ENCODE measurements around the gene ESRRB.

Gene ESRRB

GRCh38 chr14:76537906-76538647 is 162.1 kb downstream of the ESRRB start:
- DNase-seq (ENCODE audit: extremely low spot score), result no peak
- ChIA-PET CTCF (no interaction called here), POLR2A (no interaction called here)
- no peak for TF ChIP-seq CTCF (IDR thresholded peaks at IDR 0.05; ENCODE audit: control extremely low read depth, extremely low read depth, low read depth, missing control alignments)

GRCh38 chr14:76538648-76539008 is 162.7 kb downstream of the ESRRB start:
- CTCF ChIA-PET, result no interaction called here

GRCh38 chr14:76539130-76539529 is 163.2 kb downstream of the ESRRB start:
- ChIA-PET CTCF (no interaction called here), POLR2A (no interaction called here)
- no peak for TF ChIP-seq CTCF (IDR thresholded peaks at IDR 0.05; ENCODE audit: control extremely low read depth, extremely low read depth, low read depth, missing control alignments)
- DNase-seq (ENCODE audit: extremely low spot score), result no peak

More at GRCh38 chr14:76538648-76539008, 162.7 kb downstream of the ESRRB start:
- DNase-seq (ENCODE audit: extremely low spot score), result no peak
- POLR2A ChIA-PET, result no interaction called here
- TF ChIP-seq CTCF (IDR thresholded peaks at IDR 0.05; ENCODE audit: control extremely low read depth, extremely low read depth, low read depth, missing control alignments), result no peak

GRCh38 chr14:76541594-76542219 is 165.8 kb downstream of the ESRRB start:
- TF ChIP-seq CTCF (IDR thresholded peaks at IDR 0.05; ENCODE audit: control extremely low read depth, extremely low read depth, low read depth, missing control alignments), result no peak
- POLR2A ChIA-PET, result no interaction called here
- CTCF ChIA-PET, result interaction anchor here (1.7 kb wide), 1 partner anchor 44 kb away, joined by 3 read pairs; no protein-coding TSS in a partner anchor
- DNase-seq (ENCODE audit: extremely low spot score), result no peak

- DNase-seq (ENCODE audit: extremely low spot score), result peak; percentile 52
- ChIA-PET CTCF (interaction anchor here (0.6 to 1.2 kb wide), 2 partner anchors 34 to 89 kb away, joined by 3 read pairs; no protein-coding TSS in a partner anchor), POLR2A (no interaction called here)
- TF ChIP-seq CTCF (IDR thresholded peaks at IDR 0.05; ENCODE audit: control extremely low read depth, extremely low read depth, low read depth, missing control alignments), result peak; percentile 40
Observed at GRCh38 chr14:76546426-76547221, 170.7 kb downstream of the ESRRB start.

GRCh38 chr14:76547831-76548230 is 171.9 kb downstream of the ESRRB start:
- CTCF ChIA-PET, result interaction anchor here (1.0 kb wide), 1 partner anchor 92 kb away, joined by 3 read pairs; no protein-coding TSS in a partner anchor
- no peak for TF ChIP-seq CTCF (IDR thresholded peaks at IDR 0.05; ENCODE audit: control extremely low read depth, extremely low read depth, low read depth, missing control alignments)
- POLR2A ChIA-PET, result no interaction called here

More at GRCh38 chr14:76547831-76548230, 171.9 kb downstream of the ESRRB start:
- no peak for DNase-seq (ENCODE audit: extremely low spot score)
